Measurements from ENCODE around the gene LRRC42. TPM values are rescaled to one million over a fixed set of nuclear protein-coding genes. Genes with fewer than 3 reads are reported as not detected.

Gene LRRC42
- total RNA-seq, 1 donor: 41.9 TPM

DNA sequence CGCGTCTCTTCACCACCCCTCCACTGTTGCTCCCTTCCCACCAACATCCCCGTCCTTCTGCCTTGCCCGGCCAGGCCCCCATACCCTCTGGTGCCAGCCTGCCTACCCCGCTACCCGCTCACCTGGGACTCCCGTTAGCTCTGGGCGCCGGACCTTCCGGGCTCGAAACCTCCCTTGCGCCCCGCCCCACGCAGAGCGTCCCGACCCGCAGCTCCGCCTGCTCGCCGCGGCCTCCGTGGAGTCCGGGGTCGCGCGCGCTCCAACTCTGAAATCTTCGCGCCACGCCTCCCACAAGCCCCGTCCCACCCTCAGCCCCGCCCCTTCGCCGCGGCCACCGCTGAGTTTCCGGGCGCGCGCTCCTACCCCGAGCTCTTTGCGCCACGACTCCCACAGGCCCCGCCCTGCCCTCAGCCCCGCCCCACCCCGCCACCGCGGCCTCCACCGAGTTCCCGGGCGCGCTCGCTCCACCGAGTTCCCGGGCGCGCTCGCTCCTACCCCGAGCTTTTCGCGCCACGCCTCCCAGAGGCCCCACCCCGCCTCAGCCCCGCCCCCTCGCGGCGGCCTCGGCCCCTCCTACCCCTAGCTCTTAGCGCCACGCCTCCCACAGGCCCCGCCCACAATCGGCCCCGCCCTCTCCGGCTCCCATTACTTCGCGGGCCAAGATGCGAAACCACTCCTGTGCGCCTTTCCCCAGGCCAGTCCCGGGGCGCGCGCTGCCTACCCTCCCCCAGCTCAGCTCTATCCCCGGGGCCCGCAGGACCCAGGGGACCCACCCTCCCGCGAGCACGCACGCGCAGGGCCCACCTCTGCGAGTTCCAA is 508 bp upstream of the LRRC42 start, which contains the start of gene IFT25:
Gene IFT25 (minus strand): TSS at position 267 of the 819 bp plus-strand sequence. CDS start 5,617 bp downstream, outside the sequence.
- peak; percentile 96 for DNase-seq (ENCODE audit: low read depth)
- H3K4me3 ChIP-seq (ENCODE audit: low read depth, low read length): peak within 1 kb of the TSS; percentile 99
- TF ChIP-seq, protein P1, sequence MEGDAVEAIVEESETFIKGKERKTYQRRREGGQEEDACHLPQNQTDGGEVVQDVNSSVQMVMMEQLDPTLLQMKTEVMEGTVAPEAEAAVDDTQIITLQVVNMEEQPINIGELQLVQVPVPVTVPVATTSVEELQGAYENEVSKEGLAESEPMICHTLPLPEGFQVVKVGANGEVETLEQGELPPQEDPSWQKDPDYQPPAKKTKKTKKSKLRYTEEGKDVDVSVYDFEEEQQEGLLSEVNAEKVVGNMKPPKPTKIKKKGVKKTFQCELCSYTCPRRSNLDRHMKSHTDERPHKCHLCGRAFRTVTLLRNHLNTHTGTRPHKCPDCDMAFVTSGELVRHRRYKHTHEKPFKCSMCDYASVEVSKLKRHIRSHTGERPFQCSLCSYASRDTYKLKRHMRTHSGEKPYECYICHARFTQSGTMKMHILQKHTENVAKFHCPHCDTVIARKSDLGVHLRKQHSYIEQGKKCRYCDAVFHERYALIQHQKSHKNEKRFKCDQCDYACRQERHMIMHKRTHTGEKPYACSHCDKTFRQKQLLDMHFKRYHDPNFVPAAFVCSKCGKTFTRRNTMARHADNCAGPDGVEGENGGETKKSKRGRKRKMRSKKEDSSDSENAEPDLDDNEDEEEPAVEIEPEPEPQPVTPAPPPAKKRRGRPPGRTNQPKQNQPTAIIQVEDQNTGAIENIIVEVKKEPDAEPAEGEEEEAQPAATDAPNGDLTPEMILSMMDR (IDR thresholded peaks at IDR 0.05; ENCODE audit: insufficient read depth, low read length): no peak

DNA sequence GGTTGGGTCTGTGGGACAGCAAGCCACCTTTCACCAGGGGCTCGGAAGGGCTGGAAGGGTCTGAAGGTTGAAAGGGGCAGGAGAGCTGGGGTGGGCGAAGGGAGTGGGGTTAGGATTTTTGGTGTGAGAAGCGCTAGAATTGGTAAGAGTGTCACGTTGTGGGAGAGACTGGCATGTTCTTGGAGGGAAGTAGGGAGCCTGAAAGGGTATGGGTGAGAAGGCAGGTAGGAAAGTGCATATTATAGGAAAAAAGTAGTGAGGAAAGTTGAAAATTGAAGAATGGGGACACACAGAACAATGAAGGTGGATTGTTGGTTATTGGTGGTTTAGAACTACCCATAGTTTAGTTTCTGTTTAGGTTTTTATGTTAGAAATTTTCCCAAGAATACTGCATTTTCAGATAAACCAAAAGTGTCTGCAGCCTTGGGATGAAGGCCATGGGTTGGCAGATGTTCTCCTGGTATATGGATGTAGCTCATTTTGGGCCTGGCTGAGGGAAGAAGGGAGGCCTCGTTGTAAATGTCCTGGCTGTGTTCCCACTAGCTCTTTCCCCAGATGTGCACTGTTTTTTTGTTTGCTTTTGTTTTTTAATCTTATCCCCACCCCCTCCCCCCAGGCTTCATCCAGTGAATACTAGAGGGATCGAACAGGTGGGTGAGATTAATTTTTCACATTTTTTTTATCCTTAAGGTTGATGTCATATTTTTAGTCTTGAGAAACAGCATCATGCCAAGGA is 1.2 kb downstream of the LRRC42 start:
- no peak for DNase-seq (ENCODE audit: low read depth)
- peak overlapping the region; percentile 87 for H3K4me3 ChIP-seq (ENCODE audit: low read depth, low read length)
- TF ChIP-seq, protein P1 (IDR thresholded peaks at IDR 0.05; ENCODE audit: insufficient read depth, low read length): no peak

DNA sequence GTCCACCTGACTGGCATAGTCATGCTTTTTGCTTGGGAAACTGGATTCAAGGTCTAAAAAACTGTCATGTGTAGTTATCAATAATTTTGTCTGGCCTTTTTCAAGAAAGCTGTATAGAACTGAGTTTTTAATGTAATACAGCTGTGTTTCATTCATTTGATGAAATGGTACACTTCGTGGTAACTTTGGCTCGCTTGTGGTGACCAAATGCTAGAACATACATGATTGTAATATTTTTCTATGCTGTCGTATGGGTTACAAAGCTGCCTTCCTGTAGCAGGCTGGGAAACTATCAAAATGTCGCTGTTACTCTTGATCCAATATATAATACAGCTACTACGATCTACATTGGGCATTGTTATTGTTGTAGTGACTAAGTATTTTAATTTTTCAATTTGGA is 2.1 kb downstream of the LRRC42 start:
- TF ChIP-seq, protein P1 (IDR thresholded peaks at IDR 0.05; ENCODE audit: insufficient read depth, low read length): no peak
- H3K4me3 ChIP-seq (ENCODE audit: low read depth, low read length): peak overlapping the region; percentile 29
- DNase-seq (ENCODE audit: low read depth): no peak

DNA sequence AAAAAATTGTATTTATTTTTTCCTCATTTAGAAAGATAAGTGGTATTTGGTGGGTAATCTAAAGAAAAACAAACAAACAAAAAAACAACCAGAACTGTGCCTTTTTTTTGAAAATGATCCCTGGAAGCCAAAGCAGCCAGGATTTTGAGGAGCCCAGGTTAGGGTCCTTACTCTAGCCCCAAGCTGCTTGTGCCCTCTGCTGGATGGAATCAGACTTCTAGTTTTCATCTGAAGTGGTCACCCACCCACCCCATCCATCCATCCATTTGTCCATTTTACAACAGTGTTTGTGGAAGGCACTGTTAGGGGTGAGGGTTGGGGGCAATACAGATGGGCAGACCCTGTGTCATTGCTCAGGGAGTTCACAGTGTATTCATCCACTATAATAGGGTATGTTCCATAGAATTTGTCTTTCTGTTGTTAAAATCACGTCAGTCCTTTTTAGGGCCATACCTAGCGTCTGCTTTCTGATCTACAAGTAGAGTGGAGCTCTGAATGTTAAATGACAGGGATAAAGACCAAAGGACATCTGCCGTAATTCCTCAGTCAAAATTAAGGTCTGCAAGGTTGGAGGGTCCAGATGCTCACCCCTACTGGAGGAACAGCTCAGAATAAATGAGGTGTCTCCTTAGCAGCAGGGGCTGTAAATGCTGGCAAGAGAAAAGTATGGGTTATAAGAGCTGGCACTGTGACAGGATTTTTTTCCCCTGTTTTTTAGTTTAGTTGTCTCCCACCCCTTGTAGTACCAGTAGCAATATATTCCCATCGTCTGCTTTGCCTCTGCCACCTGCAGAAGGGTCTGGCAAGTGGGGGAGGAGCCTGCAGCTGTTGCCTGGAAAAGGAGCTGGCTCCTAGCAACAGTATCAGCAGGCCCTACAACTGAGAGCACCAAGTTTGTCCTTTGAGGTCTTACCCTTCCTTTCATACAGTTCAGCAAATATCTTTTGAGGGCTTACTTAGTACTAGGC is 3.2 kb downstream of the LRRC42 start:
- TF ChIP-seq, protein P1 (IDR thresholded peaks at IDR 0.05; ENCODE audit: insufficient read depth, low read length): peak; percentile 67
- H3K4me3 ChIP-seq (ENCODE audit: low read depth, low read length): no peak overlapping the region
- peak; percentile 64 for DNase-seq (ENCODE audit: low read depth)

DNA sequence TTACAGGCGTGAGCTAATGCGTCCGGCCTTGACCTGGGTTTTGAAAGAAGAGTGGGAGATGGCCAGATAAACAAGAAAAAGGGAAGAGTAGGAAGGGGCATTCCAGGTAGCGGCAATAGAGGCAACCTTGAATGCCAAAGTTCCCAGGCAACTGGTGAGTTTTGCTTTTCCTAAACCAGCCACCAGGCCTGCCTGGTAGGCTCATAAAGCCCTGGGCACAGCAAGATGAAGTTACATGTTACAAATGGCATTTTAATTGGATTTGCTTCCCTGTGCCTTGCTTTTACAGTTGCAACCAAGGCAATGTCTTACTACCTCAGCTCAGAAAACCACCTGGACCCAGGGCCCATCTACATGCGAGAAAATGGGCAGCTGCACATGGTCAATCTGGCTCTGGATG is 5.5 kb downstream of the LRRC42 start:
- DNase-seq (ENCODE audit: low read depth): no peak
- TF ChIP-seq, protein P1 (IDR thresholded peaks at IDR 0.05; ENCODE audit: insufficient read depth, low read length): no peak
- H3K4me3 ChIP-seq (ENCODE audit: low read depth, low read length): no peak overlapping the region

DNA sequence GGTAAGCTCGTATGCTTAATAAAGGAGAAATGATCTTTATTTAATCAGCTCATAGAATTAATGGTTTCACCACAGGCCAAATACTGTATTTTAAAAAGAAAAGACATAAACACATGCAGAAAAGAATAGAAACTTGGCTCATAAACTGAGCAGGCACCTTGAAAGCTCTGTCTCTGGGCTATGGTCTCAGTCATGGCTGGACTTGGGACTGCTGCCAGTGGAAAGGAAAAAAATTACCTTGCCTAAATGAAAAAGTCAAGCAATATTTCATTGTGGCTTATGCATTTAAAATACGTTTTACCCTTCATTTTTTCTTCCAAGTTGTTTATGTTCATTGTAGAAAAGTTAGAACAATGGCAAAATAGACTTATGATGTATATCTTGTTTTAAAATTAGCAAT is 8.0 kb downstream of the LRRC42 start:
- TF ChIP-seq, protein P1 (IDR thresholded peaks at IDR 0.05; ENCODE audit: insufficient read depth, low read length): no peak
- H3K4me3 ChIP-seq (ENCODE audit: low read depth, low read length): no peak overlapping the region
- no peak for DNase-seq (ENCODE audit: low read depth)

Data from fibroblast of the aortic adventitia (primary cell).